Endodermal cell (in vitro differentiated cells): Measurements from ENCODE around the gene MYOF. TPM values are rescaled to one million over a fixed set of nuclear protein-coding genes. Genes with fewer than 3 reads are reported as not detected.

ENCODE experiments used
- DNase-seq: peaks from one replicate; pipeline ENCODE4 v3.0.0-alpha.2; 2017
- H3K27ac ChIP-seq: 2 replicates; pipeline ENCODE4 v1.5.1; 2013; ENCODE audit warnings: mild to moderate bottlenecking, low read depth, low read length, moderate library complexity
- H3K27me3 ChIP-seq: 2 replicates; pipeline ENCODE4 v1.6.1; 2013; ENCODE audit warnings: mild to moderate bottlenecking, low read length, moderate library complexity; ENCODE audit not compliant: insufficient read depth, control insufficient read depth, poor library complexity, severe bottlenecking
- H3K36me3 ChIP-seq: 2 replicates; pipeline ENCODE4 v1.7.0; 2013; ENCODE audit warnings: mild to moderate bottlenecking, low read length, moderate library complexity; ENCODE audit not compliant: control insufficient read depth, insufficient read depth
- H3K4me1 ChIP-seq: one replicate; pipeline ENCODE4 v1.7.0; 2013; ENCODE audit warnings: low read length; ENCODE audit not compliant: control insufficient read depth, insufficient read depth
- H3K4me3 ChIP-seq: 2 replicates; pipeline ENCODE4 v1.5.1; 2013; ENCODE audit warnings: mild to moderate bottlenecking, low read length, moderate library complexity
- H3K9ac ChIP-seq: 2 replicates; pipeline ENCODE4 v1.6.1; 2013; ENCODE audit warnings: mild to moderate bottlenecking, low read length, moderate library complexity; ENCODE audit not compliant: poor library complexity, severe bottlenecking; ENCODE audit errors: extremely low read depth
- H3K9me3 ChIP-seq: 2 replicates; pipeline ENCODE4 v1.6.1; 2013; ENCODE audit warnings: mild to moderate bottlenecking, low read length, moderate library complexity; ENCODE audit not compliant: control insufficient read depth
- H3K27ac Mint-ChIP-seq: 2 replicates; pipeline ENCODE4 v1.8.0; 2020; ENCODE audit warnings: mixed read lengths
- H3K27me3 Mint-ChIP-seq: 2 replicates; pipeline ENCODE4 v1.8.0; 2021; ENCODE audit warnings: mild to moderate bottlenecking, mixed read lengths; ENCODE audit not compliant: insufficient read depth
- H3K36me3 Mint-ChIP-seq: 2 replicates; pipeline ENCODE4 v1.8.0; 2020; ENCODE audit warnings: low read depth, mixed read lengths
- H3K4me1 Mint-ChIP-seq: 2 replicates; pipeline ENCODE4 v1.8.0; 2020; ENCODE audit warnings: mixed read lengths
- H3K4me3 Mint-ChIP-seq: 2 replicates; pipeline ENCODE4 v1.8.0; 2020; ENCODE audit warnings: mild to moderate bottlenecking, moderate library complexity, mixed read lengths
- H3K9me3 Mint-ChIP-seq: 2 replicates; pipeline ENCODE4 v1.8.0; 2020; ENCODE audit warnings: mild to moderate bottlenecking, mixed read lengths
- WGBS, 2 experiments: methylation state at CpG; one replicate each; pipeline versions ENCODE4 v1.1.5 to v1.1.7; 2013; ENCODE audit warnings: missing lambda C conversion rate in 2 of 2, mixed read lengths in 1 of 2; ENCODE audit not compliant: insufficient coverage in 1 of 2, insufficient read length in 1 of 2; 5-methylcytosine and 5-hydroxymethylcytosine counted together
- total RNA-seq, 2 donors: library from RNA; stranded (reverse); fragmentation: NEBNext Ultra II Directional in 1 of 2; extraction: Animal tissue kit (Norgen Biotek cat#: 25700) in 1 of 2; gene quantifications; 2 replicates in 1 of 2; 3 replicates in 1 of 2; pipeline ENCODE4 v1.2.1, GENCODE V29; 2021
- TF ChIP-seq, protein P1 (sequence below): fragments of 200-600 bp; sonication (generic); conservative IDR thresholded peaks from 2 replicates; pipeline ENCODE4 v1.5.0; 2021; ENCODE audit warnings: antibody characterized with exemption, mild to moderate bottlenecking

MYOF gene
- total RNA-seq, 2 donors from 2014 or later: 37.4 to 93.8 TPM

DNA sequence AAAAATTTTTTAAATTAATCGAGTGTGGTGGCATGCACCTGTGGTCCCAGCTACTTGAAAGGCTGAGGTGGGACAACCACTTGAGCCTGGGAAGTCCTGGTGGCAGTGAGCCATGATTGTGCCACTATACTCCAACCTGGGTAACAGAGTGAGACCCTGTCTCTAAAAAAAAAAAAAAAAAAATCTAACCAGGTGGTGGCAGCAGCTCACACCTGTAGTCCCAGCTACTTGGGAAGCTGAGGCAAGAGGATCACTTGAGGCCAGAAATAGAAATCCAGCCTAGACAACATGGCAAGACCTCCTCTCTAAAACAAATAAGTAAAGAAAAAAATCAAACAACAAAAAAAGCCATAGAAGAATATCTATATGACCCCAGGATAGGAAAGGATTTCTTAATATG is 3.6 kb upstream of the MYOF start:
- 52 to 60% methylated on average over 1 of the region's 1 CpG for WGBS, 2 experiments
- Histone ChIP-seq H3K4me1 (peaks cover 19% of the 10 kb centered on the region), H3K36me3 (no peaks in the 10 kb centered on the region), H3K27me3 (no peaks in the 10 kb centered on the region), H3K4me3 (no peak overlapping the region), H3K9ac (no peak overlapping the region), H3K9me3 (no peaks in the 10 kb centered on the region), H3K27ac (no peak overlapping the region)
- Mint-ChIP-seq H3K27me3 (peaks cover 9% of the 10 kb centered on the region), H3K36me3 (no peaks in the 10 kb centered on the region), H3K4me1 (peaks cover 38% of the 10 kb centered on the region), H3K9me3 (no peaks in the 10 kb centered on the region), H3K4me3 (no peak overlapping the region), H3K27ac (no peak overlapping the region)
- no peak for DNase-seq
- TF ChIP-seq, protein P1, sequence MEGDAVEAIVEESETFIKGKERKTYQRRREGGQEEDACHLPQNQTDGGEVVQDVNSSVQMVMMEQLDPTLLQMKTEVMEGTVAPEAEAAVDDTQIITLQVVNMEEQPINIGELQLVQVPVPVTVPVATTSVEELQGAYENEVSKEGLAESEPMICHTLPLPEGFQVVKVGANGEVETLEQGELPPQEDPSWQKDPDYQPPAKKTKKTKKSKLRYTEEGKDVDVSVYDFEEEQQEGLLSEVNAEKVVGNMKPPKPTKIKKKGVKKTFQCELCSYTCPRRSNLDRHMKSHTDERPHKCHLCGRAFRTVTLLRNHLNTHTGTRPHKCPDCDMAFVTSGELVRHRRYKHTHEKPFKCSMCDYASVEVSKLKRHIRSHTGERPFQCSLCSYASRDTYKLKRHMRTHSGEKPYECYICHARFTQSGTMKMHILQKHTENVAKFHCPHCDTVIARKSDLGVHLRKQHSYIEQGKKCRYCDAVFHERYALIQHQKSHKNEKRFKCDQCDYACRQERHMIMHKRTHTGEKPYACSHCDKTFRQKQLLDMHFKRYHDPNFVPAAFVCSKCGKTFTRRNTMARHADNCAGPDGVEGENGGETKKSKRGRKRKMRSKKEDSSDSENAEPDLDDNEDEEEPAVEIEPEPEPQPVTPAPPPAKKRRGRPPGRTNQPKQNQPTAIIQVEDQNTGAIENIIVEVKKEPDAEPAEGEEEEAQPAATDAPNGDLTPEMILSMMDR: peak; percentile 58

DNA sequence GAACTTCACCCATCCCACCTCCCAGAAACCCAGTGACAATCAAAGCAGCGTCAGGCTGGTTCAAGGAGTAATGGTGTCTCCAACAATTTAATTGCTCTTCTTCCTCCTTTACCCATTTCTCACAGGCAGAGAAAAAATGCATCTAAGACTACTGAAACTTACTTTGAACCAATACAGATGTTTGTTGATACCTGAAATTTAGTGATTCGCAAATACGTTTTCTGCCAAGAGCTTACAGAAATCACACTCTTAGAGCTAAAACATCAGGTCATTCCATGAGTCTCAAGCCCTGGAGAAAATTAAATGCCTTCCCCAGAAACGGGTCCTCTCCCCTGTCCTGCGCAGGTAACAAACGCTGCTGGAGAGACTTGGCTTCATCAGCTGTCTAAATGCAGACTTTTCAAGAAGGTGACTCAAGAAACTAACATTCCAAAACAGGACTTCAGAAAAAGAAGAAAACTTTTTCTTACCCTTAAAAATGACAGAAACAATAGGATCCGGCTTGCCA is 443 bp downstream of the MYOF start:
- no peaks in the 10 kb centered on the region for H3K4me1 ChIP-seq

DNA sequence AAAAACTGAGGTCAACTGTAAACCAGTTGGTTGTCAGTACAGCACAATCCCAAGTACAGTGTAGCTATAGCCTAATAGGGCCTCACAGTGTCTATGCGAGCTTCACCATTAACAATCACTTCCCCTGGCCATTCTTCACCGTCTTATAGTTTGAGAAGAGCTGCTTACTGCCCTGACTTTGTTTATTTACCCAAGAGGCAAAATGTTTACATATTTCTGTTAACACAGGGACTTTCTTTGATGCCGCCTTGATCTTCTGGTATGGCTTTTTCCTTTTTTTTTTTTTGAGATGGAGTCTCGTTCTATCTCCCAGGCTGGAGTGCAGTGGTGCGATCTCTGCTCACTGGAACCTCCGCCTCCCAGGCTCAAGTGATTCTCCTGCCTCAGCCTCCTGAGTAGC is 3.3 kb downstream of the MYOF start:
- H3K9me3 Mint-ChIP-seq: no peaks in the 10 kb centered on the region
- peaks cover 35% of the 10 kb centered on the region for H3K4me1 Mint-ChIP-seq
- Histone ChIP-seq H3K27ac (no peak overlapping the region), H3K36me3 (peaks cover 8% of the 10 kb centered on the region), H3K27me3 (no peaks in the 10 kb centered on the region), H3K4me3 (peak overlapping the region; percentile 97), H3K9ac (no peak overlapping the region), H3K4me1 (peaks cover 3% of the 10 kb centered on the region), H3K9me3 (no peaks in the 10 kb centered on the region)
- DNase-seq: no peak
- no peak overlapping the region for H3K27ac Mint-ChIP-seq
- 75 to 79% methylated on average over 6 of the region's 6 CpGs for WGBS, 2 experiments
- TF ChIP-seq, protein P1: no peak
- H3K27me3 Mint-ChIP-seq: peaks cover 10% of the 10 kb centered on the region
- peaks cover 4% of the 10 kb centered on the region for H3K36me3 Mint-ChIP-seq
- H3K4me3 Mint-ChIP-seq: no peak overlapping the region

More for the DNA sequence above, 443 bp downstream of the MYOF start:
- no peaks in the 10 kb centered on the region for H3K9me3 Mint-ChIP-seq
- H3K4me3 ChIP-seq: peak overlapping the region; percentile 97
- H3K27me3 ChIP-seq: no peaks in the 10 kb centered on the region
- H3K27ac ChIP-seq: no peak overlapping the region
- peaks cover 4% of the 10 kb centered on the region for H3K36me3 ChIP-seq
- peak overlapping the region; percentile 89 for H3K27ac Mint-ChIP-seq
- peaks cover 30% of the 10 kb centered on the region for H3K4me1 Mint-ChIP-seq
- peaks cover 3% of the 10 kb centered on the region for H3K36me3 Mint-ChIP-seq
- H3K9ac ChIP-seq: peak overlapping the region; percentile 62
- TF ChIP-seq, protein P1: no peak
- H3K27me3 Mint-ChIP-seq: peaks cover 10% of the 10 kb centered on the region
- peak overlapping the region; percentile 70 for H3K4me3 Mint-ChIP-seq
- no peak for DNase-seq
- no peaks in the 10 kb centered on the region for H3K9me3 ChIP-seq
- WGBS, 2 experiments: 35 to 47% methylated on average over 7 of the region's 7 CpGs
